ENCODE data around the gene CDYL2. TPM values are rescaled to one million over a fixed set of nuclear protein-coding genes. Genes with fewer than 3 reads are reported as not detected.

The CDYL2 gene
- total RNA-seq, 1 experiment from 2014 or later: 8.2 TPM

- H3K4me3 Mint-ChIP-seq: no peak overlapping the region
- TF ChIP-seq GTF2I (CRISPR knock-in tag; conservative IDR thresholded peaks at IDR 0.05) (no peak), PRRX2 (CRISPR knock-in tag; IDR thresholded peaks at IDR 0.05) (no peak), ZNF138 (CRISPR knock-in tag; conservative IDR thresholded peaks at IDR 0.05) (no peak), ELF4 (CRISPR knock-in tag; IDR thresholded peaks at IDR 0.05; ENCODE audit: low read depth) (no peak), EMX1 (CRISPR knock-in tag; IDR thresholded peaks at IDR 0.05) (no peak), ZNF281 (CRISPR knock-in tag; IDR thresholded peaks at IDR 0.05) (no peak), ZNF423 (CRISPR knock-in tag; IDR thresholded peaks at IDR 0.05) (no peak), NFYB (CRISPR knock-in tag; conservative IDR thresholded peaks at IDR 0.05; ENCODE audit: low read depth) (no peak), SMAD4 (CRISPR knock-in tag; IDR thresholded peaks at IDR 0.05) (no peak), HMGA2 (CRISPR knock-in tag; IDR thresholded peaks at IDR 0.05) (no peak), GRHL2 (CRISPR knock-in tag; IDR thresholded peaks at IDR 0.05; ENCODE audit: insufficient replicate concordance, severe bottlenecking) (no peak), SOX15 (CRISPR knock-in tag; IDR thresholded peaks at IDR 0.05) (no peak), ZNF232 (CRISPR knock-in tag; IDR thresholded peaks at IDR 0.05) (no peak), IRF2 (CRISPR knock-in tag; IDR thresholded peaks at IDR 0.05; ENCODE audit: borderline replicate concordance, low read depth) (no peak), ERG (CRISPR knock-in tag; IDR thresholded peaks at IDR 0.05) (no peak), JUN (CRISPR knock-in tag; IDR thresholded peaks at IDR 0.05) (no peak), ZNF263 (CRISPR knock-in tag; IDR thresholded peaks at IDR 0.05; ENCODE audit: low read depth) (no peak)
- TF ChIP-seq, protein P1, sequence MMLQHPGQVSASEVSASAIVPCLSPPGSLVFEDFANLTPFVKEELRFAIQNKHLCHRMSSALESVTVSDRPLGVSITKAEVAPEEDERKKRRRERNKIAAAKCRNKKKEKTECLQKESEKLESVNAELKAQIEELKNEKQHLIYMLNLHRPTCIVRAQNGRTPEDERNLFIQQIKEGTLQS (CRISPR knock-in tag; conservative IDR thresholded peaks at IDR 0.05): no peak
- H3K27ac Mint-ChIP-seq: no peak overlapping the region
- peaks cover 4% of the 10 kb centered on the region for H3K36me3 Mint-ChIP-seq
- ATAC-seq (no peak), DNase-seq (ENCODE audit: low spot score) (no peak)
- no peaks in the 10 kb centered on the region for H3K27me3 Mint-ChIP-seq (ENCODE audit: low read depth)
- H3K9me3 Mint-ChIP-seq: peaks cover 11% of the 10 kb centered on the region
- no peaks in the 10 kb centered on the region for H3K4me1 Mint-ChIP-seq
- CTCF ChIA-PET: no interaction called here
- POLR2A ChIA-PET: no interaction called here
Observed at GRCh38 chr16:80684136-80684765, 120.1 kb downstream of the CDYL2 start.

- Mint-ChIP-seq H3K27me3 (ENCODE audit: low read depth) (no peaks in the 10 kb centered on the region), H3K9me3 (peaks cover 12% of the 10 kb centered on the region), H3K4me3 (no peak overlapping the region), H3K4me1 (no peaks in the 10 kb centered on the region), H3K27ac (no peak overlapping the region), H3K36me3 (peaks cover 4% of the 10 kb centered on the region)
- ATAC-seq (no peak), DNase-seq (ENCODE audit: low spot score) (no peak)
- POLR2A ChIA-PET: no interaction called here
- CTCF ChIA-PET: no interaction called here
- no peak for TF ChIP-seq TEAD4 (CRISPR knock-in tag; IDR thresholded peaks at IDR 0.05)
- no peak for TF ChIP-seq PRDM15 (CRISPR knock-in tag; IDR thresholded peaks at IDR 0.05)
- TF ChIP-seq GRHL2 (CRISPR knock-in tag; IDR thresholded peaks at IDR 0.05; ENCODE audit: insufficient replicate concordance, severe bottlenecking): no peak
- TF ChIP-seq, protein P2, sequence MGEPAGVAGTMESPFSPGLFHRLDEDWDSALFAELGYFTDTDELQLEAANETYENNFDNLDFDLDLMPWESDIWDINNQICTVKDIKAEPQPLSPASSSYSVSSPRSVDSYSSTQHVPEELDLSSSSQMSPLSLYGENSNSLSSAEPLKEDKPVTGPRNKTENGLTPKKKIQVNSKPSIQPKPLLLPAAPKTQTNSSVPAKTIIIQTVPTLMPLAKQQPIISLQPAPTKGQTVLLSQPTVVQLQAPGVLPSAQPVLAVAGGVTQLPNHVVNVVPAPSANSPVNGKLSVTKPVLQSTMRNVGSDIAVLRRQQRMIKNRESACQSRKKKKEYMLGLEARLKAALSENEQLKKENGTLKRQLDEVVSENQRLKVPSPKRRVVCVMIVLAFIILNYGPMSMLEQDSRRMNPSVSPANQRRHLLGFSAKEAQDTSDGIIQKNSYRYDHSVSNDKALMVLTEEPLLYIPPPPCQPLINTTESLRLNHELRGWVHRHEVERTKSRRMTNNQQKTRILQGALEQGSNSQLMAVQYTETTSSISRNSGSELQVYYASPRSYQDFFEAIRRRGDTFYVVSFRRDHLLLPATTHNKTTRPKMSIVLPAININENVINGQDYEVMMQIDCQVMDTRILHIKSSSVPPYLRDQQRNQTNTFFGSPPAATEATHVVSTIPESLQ (CRISPR knock-in tag; IDR thresholded peaks at IDR 0.05): no peak
- TF ChIP-seq, protein P1 (CRISPR knock-in tag; conservative IDR thresholded peaks at IDR 0.05): no peak
- TF ChIP-seq, protein P3, sequence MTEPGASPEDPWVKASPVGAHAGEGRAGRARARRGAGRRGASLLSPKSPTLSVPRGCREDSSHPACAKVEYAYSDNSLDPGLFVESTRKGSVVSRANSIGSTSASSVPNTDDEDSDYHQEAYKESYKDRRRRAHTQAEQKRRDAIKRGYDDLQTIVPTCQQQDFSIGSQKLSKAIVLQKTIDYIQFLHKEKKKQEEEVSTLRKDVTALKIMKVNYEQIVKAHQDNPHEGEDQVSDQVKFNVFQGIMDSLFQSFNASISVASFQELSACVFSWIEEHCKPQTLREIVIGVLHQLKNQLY (CRISPR knock-in tag; IDR thresholded peaks at IDR 0.05): no peak
- TF ChIP-seq SMAD4 (CRISPR knock-in tag; IDR thresholded peaks at IDR 0.05): no peak
- no peak for TF ChIP-seq ZNF317 (CRISPR knock-in tag; IDR thresholded peaks at IDR 0.05; ENCODE audit: borderline replicate concordance, low read depth)
- no peak for TF ChIP-seq FOXP1 (CRISPR knock-in tag; IDR thresholded peaks at IDR 0.05; ENCODE audit: borderline replicate concordance)
- no peak for TF ChIP-seq ZBTB21 (CRISPR knock-in tag; IDR thresholded peaks at IDR 0.05; ENCODE audit: borderline replicate concordance)
- no peak for TF ChIP-seq ZNF396 (CRISPR knock-in tag; IDR thresholded peaks at IDR 0.05; ENCODE audit: borderline replicate concordance)
Observed at GRCh38 chr16:80683646-80684045, 120.8 kb downstream of the CDYL2 start.
